GOT3 (cell line): ENCODE results near the gene ZNF182.
"Not testable (repeated sequence)": the region's sequence is repeated elsewhere in the genome, so short reads cannot be mapped to it uniquely, and the experiment has no call there.

Experiments used
- DNase-seq: peaks from one replicate; lab custom pipeline; 2025; ENCODE audit warnings: mixed read lengths; lab: John Stamatoyannopoulos, UW

Gene ZNF182

GRCh38 chrX:48001260-48001659, 2.5 kb downstream of the ZNF182 start:
- no peak for DNase-seq

GRCh38 chrX:47992669-47993068, 11.1 kb downstream of the ZNF182 start:
- no peak for DNase-seq

DNA sequence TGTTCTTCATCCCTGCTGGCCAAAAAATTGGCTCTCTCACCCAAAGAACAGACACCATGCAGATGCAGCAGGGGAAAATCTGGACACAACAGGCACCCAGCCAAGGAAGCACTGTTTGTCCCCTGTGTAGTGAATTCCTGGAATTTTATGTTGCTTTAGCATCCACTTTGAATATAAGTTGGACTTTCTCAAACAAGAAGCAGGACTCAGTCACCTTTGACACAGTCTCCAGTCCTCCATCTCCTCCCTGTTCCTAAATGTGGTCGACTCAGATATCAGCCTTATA, 11.8 kb downstream of the ZNF182 start:
- DNase-seq, result no peak

DNA sequence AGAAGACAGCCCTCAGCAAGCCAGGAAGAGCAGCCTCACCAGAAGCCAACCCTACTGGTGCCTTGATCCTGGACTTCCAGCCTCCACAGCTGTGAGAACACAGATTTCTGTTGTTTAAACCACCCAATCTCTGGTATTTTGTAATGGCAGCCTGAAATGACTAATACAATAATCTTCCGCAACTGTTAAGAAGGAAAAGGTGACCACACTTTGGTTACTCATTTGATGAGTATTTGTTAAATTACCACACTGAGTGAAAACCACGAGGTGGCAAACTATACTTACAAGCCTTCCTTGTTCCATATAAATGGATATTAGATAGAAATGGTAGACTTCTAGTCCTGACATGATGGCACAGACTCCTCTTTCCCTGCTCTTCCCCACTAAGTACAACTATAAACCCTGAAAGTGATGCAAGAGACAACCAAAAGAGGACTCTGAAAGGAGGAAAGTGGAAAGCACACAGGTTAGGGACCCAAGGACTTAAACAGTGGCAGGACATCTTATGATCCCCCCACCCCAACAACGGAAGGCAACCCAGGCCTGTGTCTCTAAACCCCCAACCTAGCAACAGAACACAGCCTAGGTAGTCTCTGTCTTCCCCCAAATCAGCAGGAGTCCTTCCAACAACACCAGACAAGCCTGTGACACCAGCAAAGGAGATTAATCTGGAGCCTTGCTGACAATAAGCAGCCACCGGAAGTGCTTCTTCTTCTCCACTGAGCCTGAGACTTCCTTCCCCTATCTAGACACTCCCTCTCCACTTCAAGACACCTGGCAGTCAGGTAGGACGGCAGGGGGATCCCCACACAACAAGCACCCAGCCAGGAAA, 12.3 kb downstream of the ZNF182 start:
- DNase-seq, result no peak

DNA sequence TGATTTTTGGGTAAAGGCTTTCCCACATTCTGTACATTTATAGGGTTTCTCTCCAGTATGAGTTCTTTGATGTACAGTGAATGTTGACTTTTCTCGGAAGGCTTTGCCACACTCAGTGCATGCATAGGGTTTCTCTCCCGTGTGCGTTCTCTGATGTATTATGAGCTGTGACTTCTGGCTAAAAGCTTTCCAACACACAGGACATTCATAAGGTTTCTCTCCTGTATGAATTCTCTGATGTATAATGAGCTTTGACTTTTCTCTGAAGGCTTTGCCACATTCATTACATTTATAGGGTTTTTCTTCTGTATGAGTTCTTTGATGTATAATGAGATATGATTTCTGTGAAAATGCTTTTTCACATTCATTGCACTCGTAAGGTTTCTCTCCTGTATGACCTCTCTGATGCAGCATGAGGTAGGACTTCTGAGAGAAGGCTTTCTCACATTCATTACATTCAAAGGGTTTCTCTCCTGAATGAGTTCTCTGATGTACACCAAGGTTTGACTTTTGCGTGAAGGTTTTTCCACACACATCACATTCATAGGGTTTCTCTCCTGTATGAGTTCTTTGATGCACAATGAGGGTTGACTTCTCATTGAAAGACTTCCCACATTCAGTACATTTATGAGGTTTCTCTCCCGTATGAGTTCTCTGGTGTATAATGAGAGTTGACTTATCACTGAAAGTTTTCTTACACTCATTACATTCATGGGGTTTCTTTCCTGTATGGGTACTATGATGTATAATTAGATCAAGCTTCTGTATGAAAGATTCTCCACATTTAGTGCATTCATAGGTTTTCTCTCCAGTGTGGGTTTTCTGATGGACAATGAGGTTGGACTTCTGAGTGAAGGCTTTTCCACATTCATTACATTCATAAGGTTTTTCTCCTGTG, 27.3 kb downstream of the ZNF182 start:
- no peak for DNase-seq

DNA sequence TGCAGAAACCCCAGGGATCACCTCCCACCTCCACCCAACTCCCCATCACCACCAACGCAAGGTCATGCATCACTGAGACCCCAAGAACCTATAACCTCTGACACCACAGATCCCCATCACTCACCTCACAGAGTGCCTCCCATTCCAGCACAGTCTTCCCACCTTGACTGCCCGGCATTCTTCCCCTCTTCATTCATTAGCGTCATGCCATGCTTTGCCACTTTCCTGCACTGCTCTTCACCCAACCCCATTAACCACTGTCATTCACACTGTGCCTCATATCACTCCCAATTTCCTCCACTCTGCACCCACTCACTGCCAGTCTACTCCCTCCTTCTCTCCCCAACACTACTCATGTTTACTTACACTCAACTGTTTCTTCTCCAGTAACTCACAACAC, 30.6 kb downstream of the ZNF182 start:
- no peak for DNase-seq

DNA sequence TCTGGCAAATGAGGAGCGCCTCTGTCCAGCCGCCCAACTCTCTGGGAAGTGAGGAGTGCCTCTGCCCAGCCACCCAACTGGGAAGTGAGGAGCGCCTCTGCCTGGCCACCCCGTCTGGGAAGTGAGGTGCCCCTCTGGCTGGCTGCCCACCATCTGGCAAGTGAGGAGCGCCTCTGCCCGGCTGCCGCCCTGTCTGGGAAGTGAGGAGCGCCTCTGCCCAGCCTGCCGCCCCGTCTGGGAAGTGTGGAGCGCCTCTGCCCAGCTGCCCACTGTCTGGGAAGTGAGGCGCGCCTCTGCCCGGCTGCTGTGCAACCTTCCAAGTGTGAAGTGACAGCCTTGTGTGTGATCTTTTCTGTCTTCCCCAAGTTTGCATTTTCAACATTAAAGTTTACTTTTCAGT, 38.3 kb downstream of the ZNF182 start:
- not testable (repeated sequence) for DNase-seq

DNA sequence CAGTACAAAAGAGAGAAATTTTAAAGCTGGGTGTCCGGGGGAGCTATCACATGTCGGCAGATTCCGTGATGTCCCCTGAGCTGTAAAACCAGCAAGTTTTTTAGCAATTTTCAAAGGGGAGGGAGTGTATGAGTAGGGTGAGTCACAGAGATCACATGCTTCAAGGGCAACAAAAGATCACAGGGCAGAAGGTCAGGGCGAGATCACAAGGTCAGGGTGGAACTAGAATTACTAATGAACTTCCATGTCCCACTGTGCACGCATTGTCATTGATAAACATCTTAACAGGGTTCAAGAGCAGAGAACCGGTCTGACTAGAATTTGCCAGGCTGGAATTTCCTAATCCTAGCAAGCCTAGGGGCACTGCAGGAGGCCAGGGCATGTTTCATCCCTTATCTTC, 42.0 kb downstream of the ZNF182 start:
- not testable (repeated sequence) for DNase-seq

DNA sequence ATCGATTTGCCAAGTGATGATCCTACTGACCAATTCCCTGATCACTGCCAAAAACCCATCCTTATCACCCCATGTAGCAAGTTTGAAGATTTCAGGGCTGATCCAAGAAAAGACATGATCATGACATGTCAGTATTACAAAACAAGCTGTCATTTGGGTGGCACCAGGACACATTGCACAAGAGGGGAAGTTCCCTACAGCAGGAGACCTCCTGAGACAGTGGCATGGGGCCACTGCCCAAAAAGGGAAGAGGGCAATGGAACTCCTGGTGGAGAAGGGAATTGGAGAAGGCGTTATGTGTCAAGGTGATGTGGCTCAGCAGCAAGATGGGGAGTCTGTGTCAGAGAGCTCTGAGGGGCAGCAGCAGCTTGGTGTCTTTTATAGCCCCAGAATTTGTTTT, 43.4 kb downstream of the ZNF182 start:
- no peak for DNase-seq

DNA sequence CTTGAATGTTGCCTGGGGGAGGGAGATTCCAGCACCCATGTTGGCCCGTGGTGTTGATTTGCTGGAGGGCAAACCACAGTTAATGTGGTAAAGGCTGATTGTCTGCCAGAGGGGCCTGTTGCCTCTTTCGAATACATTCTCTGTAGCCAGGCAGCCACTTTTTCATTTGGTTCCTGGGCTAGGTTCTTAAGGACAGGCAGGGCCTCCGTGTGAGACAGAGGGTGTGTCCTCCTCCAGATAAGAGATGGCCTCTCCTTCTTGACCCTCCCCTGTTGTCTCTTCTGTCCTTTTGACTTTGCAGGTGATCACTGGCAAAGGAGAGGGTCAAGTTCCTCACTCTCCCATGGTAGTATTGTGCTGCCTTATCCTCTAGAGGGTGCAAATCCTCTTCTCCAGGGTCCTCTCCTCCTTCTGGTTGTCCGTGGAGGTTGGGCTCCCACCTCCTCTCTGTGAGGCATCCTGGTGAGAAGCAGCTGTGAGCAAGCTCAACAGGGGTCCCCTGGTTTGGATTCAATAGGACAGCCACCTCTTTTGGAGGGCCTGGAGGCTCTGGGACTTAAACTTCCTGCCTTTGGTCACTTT, 44.9 kb downstream of the ZNF182 start:
- no peak for DNase-seq

DNA sequence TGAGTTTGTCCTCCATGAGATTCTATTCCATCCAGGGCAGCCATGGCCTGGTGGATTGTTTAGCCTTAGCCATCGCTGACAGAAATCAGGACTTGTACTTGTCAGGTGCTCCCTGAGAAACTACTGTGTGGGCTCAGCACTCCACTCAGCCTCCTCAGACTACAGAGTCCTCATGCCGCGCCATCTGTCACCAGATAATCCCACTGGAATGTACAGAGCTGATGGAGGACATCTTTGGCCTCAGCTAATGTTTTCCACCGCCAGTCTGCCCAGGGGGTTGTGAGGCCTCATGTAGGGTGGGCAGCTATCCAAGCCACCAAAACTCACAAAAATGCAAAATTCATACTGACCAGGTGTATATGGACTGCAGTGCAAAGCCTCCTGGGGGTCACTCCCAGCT, 45.6 kb downstream of the ZNF182 start:
- not testable (repeated sequence) for DNase-seq

DNA sequence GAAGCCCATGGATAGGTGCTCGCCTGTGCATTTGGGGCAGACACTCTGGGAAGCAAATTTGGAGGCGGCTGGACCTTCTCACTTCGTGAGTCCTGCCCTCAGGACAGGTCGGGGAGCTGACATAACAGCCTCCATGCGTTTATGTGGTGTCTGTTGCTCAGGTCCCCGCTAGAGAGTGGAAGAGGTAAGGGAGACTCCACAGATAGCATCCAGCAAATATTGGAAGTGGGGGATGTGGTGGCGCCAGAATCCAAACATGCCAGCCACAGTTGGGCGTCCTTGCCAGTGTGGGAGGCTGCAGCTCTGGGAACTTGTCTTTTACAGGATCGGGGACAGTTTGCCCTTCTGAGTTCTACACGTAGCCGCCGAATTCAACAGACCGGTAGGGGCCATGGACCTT, 47.8 kb downstream of the ZNF182 start:
- DNase-seq, result no peak

- not testable (repeated sequence) for DNase-seq
These were observed 48.5 kb downstream of the ZNF182 start for GRCh38 chrX:47955295-47955694.

DNA sequence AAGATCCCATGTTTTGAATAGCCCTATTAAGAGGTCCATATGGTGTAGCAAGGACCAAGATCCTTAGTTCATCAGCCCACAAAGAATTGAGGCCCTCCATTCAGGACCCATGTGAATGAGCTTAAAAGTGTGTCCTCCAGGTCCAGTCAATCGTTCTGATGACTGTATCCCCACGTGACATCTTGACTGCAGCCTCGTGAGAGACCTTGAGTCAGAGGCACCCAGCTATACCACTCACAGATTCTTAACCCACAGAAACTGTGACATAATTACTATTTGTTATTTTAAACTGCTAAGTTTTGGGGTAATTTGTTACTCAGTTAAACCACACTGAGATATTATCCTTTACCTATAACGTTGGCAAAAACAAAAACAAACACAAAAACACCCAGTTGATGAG, 62.4 kb downstream of the ZNF182 start:
- no peak for DNase-seq

DNA sequence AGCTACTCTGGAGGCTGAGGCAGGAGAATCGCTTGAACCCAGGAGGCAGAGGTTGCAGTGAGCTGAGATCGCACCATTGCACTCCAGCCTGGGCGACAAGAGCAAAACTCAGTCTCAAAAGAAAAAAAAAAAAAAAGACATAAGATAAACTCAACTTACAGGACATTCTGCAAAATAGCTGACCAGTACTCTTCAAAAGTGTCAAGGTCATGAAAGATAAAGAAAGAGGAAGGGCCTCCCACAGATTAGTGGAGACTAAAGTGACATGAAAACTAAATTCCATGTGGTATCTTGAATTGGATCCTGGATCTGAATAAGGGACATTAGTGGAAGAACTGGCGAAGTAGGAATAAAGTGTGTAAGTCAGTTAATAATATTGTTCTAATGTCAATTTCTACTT, 63.3 kb downstream of the ZNF182 start:
- DNase-seq, result no peak

DNA sequence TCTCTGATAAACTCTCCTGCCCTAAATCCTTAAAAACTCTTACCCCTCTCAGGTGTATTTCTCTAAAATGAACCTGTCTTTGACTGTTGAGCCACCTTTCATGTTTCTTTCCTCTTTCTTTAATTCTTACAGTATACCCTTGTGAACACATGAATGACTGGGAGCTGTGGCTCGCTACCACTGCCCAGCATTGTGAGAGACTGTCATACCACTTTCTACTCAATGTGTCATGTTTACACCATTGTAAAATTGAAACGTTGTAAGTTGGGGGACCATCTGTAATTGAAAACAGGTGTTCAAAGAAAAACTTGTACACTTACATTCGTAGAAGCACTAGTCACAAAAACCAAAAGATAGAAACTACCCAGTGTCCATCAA, 66.9 kb downstream of the ZNF182 start:
- no peak for DNase-seq

DNA sequence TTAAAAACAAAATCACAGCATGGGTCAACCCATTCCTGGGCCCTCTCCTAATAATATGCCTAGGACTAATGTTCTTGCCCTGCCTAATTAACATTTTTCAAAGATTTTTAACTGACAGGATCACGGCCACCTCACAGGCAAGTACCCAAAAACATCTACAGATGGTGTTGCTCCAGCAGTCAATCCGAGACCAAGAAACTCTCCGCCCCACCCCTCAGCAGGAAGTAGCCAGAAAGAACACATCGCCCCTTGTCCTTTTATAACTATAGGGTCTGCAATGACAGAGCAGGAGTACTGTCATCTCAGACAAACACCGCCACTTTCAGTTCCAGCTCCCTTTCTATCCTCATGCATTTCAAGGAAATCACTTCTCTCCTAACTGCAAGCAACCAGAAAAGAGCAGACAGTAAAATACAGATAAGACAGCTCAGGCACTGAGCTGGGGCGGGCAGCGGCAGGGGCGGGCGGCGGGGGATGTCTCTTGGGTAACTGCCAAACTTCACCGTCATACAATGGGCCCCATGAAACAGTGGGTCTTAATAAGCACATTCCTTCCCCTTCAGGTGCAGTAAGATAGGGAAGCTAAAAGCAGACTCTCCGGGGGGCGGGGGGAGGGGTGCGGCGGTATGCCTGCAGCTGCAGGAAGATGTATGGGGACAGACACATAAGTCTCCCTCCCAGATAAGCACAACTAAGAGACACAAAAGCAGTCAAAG, 67.4 kb downstream of the ZNF182 start:
- DNase-seq, result no peak

GRCh38 chrX:47933946-47934345, 69.8 kb downstream of the ZNF182 start:
- no peak for DNase-seq

DNA sequence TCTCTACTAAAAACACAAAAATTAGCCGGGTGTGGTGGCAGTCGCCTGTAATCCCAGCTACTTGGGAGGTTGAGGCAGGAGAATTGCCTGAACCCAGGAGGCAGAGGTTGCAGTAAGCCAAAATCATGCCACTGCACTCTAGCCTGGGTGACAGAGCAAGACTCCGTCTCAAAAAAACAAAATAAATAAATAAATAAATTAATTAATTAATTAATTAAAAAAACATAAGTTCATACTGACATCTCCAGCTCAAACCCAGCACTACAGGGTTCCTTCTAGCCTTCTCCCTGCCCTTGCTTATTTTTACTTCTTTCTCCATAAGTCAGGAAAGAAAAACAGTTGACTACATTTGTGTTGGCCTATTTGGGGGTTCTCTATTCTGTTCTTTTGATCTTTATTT, 71.8 kb downstream of the ZNF182 start:
- DNase-seq, result not testable (repeated sequence)

DNA sequence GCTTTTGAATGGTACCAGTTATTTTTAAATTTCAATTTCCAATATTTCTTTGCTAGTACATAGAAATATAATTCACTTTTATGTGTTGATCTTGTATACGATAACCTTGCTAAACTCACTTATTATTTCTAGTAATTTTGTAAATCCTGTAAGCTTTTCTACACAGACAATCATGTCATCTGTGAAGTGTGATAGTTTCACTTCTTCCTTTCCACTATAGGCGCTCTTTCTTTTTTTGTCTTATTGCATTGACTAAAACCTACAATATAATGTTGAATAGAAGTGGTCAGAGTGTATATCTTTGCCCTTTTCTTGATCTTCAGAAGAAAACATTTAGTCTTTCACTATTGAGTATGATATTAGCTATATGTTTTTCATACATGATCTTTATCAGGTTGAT, 76.6 kb downstream of the ZNF182 start:
- DNase-seq, result no peak
